ENCODE data around the gene RASAL1.
"Not testable (repeated sequence)": the region's sequence is repeated elsewhere in the genome, so short reads cannot be mapped to it uniquely, and the experiment has no call there.

Gene RASAL1

DNA sequence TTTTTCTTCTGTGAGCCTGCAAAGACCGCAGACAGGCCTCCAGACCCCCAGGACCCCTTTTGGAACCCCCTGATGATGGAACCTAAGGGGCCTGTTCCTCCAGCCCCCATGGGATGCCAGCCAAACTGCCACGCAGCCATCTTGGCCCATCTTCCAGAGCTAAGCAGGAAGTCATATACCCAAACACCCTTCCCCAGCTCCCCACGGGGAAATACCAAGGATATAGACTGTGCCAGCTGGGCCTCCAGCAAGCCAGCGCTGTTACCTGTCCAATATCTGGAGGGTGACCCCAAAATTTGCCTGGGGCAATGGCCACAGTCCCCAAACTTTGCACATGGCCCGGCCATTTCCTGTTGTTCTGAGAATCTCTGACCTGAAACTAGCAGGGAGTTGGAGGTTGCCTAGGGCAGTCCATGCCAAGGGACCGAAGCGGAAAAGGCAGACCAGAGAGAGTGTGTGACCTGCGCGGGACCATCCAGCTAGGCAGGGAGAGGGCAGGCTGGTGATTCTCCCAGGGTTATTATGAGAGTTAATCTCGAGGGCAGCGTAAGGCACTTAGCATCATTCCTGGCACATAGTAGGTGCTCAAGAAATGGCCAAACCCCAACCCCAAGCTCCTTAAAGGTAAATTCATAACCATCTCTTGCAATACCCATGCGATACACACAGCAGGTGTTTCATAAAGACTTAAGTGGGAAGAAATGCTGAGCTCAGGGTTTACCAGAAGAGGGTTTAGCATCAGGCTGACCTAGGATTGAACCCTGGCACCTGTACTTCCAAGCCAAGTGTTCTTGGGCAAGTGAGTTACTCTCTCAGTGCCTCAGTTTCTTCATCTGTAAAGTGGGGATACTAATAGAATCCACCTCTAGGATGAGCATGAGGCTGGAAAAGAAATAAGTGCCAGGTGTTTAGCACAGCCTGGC is 2.6 kb upstream of the RASAL1 start:
- DNase-seq: no peak

DNA sequence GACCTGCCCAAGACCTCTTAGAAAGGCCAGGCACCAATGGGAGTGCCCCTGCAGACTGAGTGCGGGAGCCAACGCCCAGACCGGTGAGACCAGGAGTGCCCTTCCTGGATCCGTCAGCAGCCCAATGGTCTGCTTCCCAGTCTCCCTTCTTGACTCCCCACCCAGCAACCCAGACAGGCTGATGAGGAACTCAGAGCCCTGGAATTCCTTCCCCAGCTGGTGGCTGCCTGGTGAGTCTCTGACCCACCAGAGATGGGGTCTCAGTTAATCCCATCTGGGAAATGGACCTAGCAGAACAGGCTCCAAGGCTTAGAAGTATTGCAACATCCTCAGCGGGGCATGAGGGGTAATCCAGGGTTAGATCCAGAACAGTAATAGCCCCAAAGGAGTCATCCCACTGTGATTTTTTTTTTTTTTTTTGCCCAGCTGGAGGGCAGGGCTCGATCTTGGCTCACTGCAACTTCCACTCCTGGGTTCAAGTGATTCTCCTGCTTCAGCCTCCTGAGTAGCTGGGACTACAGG is 1.5 kb upstream of the RASAL1 start:
- DNase-seq: no peak

DNA sequence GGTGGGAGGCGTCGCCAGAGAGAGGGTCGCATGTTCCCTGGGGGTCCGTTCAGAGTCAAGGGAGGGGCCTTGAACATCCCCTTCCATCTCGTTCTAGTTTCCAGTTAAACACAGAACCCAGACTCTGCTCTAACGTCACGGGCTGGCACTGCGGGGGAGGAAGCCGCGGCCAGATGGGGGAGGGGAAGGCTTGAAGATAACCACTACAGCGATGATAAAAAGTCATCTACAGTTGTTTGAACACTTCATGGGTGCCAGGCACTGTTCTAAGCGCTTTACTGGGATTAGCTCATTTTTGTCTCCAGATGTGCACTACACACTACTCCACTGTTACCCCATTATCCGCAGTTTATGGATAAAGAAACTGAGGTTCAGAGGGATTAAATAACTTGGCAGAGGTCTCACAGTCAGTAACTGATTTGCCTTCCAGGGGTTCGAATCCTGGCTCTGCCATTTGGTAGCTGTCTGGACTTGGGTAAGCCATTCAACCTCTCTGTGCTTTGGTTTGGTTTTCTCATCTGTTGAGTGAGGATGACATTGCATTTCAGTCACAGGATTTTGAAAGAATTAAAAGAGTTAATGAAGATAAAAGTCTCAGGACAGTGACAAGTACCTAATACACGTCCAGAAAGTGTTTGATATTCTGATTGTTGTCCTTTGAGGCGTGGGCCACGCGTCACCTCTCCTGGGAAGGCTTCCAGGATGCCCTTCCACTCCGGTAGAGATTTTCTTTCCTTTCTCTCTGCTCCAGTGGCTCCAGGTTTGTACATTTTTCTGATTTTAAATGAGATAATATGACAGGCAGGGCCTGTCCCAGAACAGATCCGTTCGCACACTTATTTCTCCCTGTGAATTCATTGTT is 798 bp upstream of the RASAL1 start:
- no peak for DNase-seq

- DNase-seq: no peak
Observed at GRCh38 chr12:113134521-113134951, 1.0 kb downstream of the RASAL1 start.

GRCh38 chr12:113134071-113134470 is 1.5 kb downstream of the RASAL1 start:
- DNase-seq: no peak

DNA sequence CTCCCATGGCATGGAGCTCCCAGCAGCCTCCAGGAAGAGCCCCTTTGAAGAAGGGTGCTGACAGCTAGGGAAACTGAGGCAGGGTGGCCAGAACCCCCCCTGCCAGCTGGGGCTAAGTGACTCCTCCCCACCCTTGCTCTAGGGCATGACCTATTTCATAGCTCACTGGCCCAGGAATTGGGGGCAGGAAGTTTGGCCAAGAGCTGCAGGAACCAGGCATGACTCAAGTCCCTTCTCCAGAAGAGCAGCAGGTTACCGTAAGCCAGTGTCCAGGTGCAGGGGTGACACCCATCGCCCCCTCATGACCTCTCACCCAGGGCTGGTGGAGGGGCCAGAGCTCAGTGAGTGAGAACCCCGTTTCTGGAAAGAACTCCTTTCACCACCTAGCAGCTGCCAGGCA is 1.9 kb downstream of the RASAL1 start:
- DNase-seq: no peak

DNA sequence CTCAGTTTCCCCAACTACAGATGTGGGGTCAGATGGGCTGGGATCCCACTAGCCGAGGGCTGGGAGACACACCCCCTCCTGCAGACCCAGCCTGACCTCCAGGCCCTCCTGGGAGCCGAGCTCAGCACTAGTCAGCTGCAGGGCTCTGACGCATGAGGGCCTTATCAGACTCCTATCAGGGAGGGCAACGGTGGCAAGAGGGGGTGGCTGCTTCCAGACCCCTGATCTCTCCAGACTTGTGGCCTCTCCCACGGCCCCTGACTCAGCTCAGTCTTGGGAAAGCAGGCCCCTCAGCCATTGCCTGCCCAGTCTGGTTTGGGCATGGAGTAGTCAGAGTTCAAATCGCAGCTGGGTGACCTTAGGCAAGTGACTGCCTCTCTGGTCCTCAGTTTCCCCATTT is 2.5 kb downstream of the RASAL1 start:
- no peak for DNase-seq

GRCh38 chr12:113131556-113131955 is 4.0 kb downstream of the RASAL1 start:
- no peak for DNase-seq

GRCh38 chr12:113130457-113131135 is 5.0 kb downstream of the RASAL1 start:
- DNase-seq: no peak

DNA sequence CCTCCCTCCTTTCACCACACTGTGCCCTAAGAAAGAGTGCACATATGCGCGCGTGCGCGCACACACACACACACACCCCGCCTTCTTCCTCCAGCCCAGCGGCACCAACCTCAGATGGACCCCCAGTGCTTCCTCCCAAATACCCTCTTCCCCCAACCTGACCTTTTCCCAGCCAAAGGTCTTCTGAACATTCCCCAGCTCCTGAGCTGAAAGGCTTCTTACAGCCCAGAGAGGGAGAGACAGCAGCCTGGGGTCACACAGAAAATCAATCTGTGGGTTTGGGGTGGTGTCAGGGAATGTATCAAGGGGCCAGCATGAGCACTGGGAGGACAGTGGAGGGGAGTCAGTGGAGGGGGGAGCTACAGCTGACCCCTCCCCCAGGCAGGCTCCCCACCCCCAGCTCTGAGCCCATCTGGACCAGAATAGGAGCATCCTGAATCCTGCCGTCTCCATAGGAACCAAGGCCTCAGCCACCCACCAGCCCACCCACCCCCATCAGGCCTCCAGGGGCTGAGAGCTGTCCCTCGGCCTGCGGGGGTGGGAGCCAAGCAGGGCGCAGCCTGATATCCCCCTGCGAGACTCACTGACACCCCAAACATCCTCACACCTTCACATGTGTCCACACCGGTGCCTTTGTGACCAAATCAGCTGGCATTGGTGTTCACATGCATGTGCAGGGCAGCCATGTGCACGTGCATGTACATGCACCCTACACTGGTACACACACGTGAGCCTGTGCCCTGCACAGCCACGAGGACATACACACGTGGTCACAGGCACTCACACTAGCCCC is 5.7 kb downstream of the RASAL1 start:
- DNase-seq: no peak

- DNase-seq: no peak
Observed at GRCh38 chr12:113128802-113129663, 6.5 kb downstream of the RASAL1 start.

GRCh38 chr12:113127791-113128199 is 7.8 kb downstream of the RASAL1 start:
- DNase-seq: no peak

- DNase-seq: no peak
Observed at GRCh38 chr12:113120670-113121370, 14.7 kb downstream of the RASAL1 start.

DNA sequence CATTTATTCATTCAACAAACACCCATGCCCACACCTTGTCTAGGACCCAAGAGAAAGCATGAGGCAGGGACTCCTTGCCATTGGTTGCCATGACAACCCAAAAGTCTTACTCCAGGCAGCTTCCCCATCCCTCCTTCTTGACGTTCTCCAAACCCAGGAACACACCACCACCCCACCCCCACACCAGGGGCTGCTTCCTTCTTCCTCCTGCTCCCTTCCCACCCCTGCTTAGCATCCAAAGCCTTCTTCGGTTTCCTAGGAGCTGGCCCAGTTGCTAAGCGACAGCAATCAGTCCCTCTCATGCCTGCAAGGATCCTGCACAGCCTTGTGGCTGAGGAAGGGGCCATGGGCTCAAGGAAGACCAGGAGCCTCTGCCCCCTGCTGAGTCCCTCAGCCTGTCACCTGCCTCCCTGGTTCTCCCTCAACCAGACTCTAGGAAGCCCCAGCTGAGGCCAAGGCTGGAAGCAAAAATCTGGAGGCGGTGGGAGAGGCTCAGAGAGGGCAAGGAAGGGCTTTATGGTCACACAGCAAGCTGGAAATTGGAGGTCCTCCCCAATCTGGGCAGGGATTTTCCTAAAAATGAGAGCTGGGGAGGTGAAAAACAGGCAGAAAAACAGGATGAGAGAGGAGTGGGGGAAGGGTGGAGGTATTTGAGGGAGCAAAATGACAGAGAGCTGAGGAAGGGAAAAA is 15.4 kb downstream of the RASAL1 start:
- no peak for DNase-seq

DNA sequence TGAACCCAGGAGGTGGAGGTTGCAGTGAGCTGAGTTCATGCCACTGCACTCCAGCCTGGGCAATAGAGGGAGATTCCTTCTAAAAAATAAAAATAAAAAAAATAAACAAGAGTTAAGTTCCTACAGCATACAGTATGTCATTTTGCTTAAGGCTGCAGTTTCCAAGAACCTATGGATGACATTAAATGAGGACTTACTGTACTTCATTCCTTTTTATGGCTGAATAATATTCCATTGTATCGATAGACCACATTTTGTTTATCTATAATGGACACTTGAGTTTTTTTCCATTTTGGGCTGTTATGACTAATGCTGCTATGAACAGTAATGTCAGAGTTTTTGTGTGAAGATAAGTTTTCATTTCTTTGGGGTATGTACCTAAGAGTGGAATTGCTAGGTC is 17.4 kb downstream of the RASAL1 start:
- no peak for DNase-seq

- DNase-seq: not testable (repeated sequence)
Observed at GRCh38 chr12:113117684-113118083, 17.9 kb downstream of the RASAL1 start.

- DNase-seq: no peak
Observed at GRCh38 chr12:113116875-113117274, 18.7 kb downstream of the RASAL1 start.

DNA sequence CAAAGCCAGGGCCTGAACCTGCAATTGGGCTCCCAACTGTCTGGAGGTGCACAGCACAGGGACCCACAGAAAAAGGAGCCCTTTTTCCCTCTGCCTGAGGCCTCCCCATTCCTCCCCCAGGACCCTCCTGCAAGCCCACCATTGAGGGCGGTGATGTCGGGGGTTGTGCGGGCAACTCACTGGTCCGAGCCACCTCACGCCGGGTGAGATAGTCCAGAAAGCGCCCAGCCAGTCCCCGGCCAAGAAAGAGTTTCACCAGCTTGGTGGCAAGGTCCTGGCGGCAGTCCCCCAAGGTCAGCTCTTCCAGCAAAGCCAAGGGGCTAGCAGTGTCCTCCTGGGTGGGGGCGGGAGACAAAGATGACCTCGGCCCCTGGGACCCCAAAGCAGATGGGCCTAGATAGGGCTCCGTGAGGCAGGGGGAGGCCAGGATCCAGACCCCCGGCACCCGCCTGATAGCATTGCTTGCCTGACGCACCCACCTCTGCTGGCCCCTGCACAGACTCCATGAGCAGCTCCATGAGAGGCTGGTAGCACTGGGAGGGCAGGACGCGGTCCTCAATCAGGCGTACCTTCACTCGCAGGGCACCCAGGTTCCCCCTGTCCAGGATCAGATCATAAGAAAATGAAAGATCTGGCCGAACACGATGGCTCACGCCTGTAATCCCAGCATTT is 20.0 kb downstream of the RASAL1 start:
- DNase-seq: no peak
